Measurements from ENCODE around the gene GPC1. TPM values are rescaled to one million over a fixed set of nuclear protein-coding genes. Genes with fewer than 3 reads are reported as not detected.

The GPC1 gene
- polyA plus RNA-seq, 1 of the 3 experiments (the other 2 are of a cell fraction) = 65.5 TPM

GRCh38 chr2:240456447-240457222, 21.2 kb downstream of the GPC1 start:
- no peaks in the 10 kb centered on the region for H3K36me3 ChIP-seq (replicated peaks in 1 of 2; ENCODE audit: control insufficient read depth in 1 of 2, insufficient read depth in 2 of 2, low read length in 1 of 2)
- no peak overlapping the region for H2AFZ ChIP-seq (ENCODE audit: low read depth)
- H4K20me1 ChIP-seq (ENCODE audit: insufficient read depth) = peaks cover 58% of the 10 kb centered on the region
- no peak overlapping the region for H3K9ac ChIP-seq
- H3F3A ChIP-seq (replicated peaks; ENCODE audit: insufficient read depth) = no peaks in the 10 kb centered on the region
- H3K9me3 ChIP-seq = no peaks in the 10 kb centered on the region
- H3K79me2 ChIP-seq (ENCODE audit: insufficient read depth) = peaks cover 10% of the 10 kb centered on the region; the same call in 1 of the 2 replicates
- 92% methylated on average over 5 of the region's 17 CpGs for WGBS (ENCODE audit: low lambda C conversion rate)
- DNase-seq = no peak
- CTCF ChIA-PET = no interaction called here
- peaks cover 6 to 22% of the 10 kb centered on the region in 2 experiments; a peak in 2 of 4 replicates for H3K4me1 ChIP-seq (ENCODE audit: control insufficient read depth in 1 of 2, insufficient read depth in 2 of 2, low read depth in 1 of 2, low read length in 1 of 2)
- no peak overlapping the region for H3K27ac ChIP-seq (ENCODE audit: low read depth in 2 of 2, low read length in 1 of 2)
- H3K4me2 ChIP-seq = no peak overlapping the region
- POLR2A ChIA-PET = no interaction called here
- no peaks in the 10 kb centered on the region for H3K9me2 ChIP-seq
- no peaks in the 10 kb centered on the region for H3K27me3 ChIP-seq (ENCODE audit: insufficient read depth)
- no peak for TF ChIP-seq TEAD4 (IDR thresholded peaks at IDR 0.05; ENCODE audit: borderline replicate concordance, insufficient read depth)
- no peak for TF ChIP-seq NRF1 (IDR thresholded peaks at IDR 0.05; ENCODE audit: low read depth, low read length)
- TF ChIP-seq ELF1 (IDR thresholded peaks at IDR 0.05) = no peak
- no peak for TF ChIP-seq MXI1 (IDR thresholded peaks at IDR 0.05; ENCODE audit: low read depth, low read length)
- TF ChIP-seq GATA2 (CRISPR knock-in tag; IDR thresholded peaks at IDR 0.05) = no peak
- no peak overlapping the region for H3K4me3 ChIP-seq (ENCODE audit: low read depth in 2 of 2, low read length in 1 of 2)

DNA sequence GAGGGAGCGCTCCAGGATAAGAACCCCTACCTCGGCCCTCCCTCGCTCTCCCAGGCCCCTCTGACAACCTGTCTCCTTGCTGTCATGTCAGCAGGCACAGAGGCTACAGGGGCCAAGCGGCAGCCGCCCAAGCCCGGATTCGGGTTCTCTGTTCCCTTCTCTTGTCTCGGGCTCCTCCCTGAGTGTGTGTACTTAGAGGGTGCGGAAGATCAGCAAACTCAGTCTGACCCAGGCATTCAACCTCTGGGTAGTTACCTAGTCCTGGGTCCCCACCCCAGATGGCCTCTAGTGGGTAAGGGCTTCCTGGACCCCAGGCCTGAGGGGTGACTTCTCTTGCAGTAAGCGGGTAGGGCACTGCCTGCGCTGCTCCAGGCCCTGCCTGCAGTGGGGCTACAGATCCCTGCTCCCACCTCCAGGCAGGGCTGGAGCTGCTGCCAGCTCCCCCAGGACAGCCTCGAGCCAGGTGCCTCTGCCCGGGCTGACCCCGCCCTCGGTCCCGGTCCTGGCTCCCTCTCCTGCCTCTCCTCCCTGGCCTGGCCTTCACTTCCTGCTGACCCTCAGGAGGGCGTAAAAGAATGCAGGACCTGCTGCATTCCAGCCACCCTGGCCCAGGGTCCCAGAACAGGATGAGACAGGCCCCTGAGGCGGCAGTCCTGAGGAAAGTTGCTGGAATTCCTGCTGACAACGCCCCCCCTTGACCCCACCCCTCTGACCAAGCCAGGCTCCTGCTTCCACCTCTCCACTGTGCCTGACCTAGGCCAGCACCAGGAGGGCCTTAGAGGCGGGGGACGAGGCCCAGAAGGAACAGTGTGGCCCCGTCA, 22.0 kb downstream of the GPC1 start:
- Histone ChIP-seq H2AFZ (ENCODE audit: low read depth) (no peak overlapping the region), H3K79me2 (ENCODE audit: insufficient read depth) (peaks cover 10% of the 10 kb centered on the region; the same call in 1 of the 2 replicates), H3K9me2 (no peaks in the 10 kb centered on the region), H3K4me1 (ENCODE audit: control insufficient read depth in 1 of 2, insufficient read depth in 2 of 2, low read depth in 1 of 2, low read length in 1 of 2) (peaks cover 0 to 15% of the 10 kb centered on the region in 2 experiments; a peak in 1 of 4 replicates), H3K27me3 (ENCODE audit: insufficient read depth) (no peaks in the 10 kb centered on the region), H3K9ac (no peak overlapping the region), H3K36me3 (replicated peaks in 1 of 2; ENCODE audit: control insufficient read depth in 1 of 2, insufficient read depth in 2 of 2, low read length in 1 of 2) (peaks cover 0 to 6% of the 10 kb centered on the region in 2 experiments), H3K27ac (ENCODE audit: low read depth in 2 of 2, low read length in 1 of 2) (no peak overlapping the region), H3K9me3 (no peaks in the 10 kb centered on the region), H3K4me3 (ENCODE audit: low read depth in 2 of 2, low read length in 1 of 2) (no peak overlapping the region), H3F3A (replicated peaks; ENCODE audit: insufficient read depth) (no peaks in the 10 kb centered on the region), H3K4me2 (no peak overlapping the region), H4K20me1 (ENCODE audit: insufficient read depth) (peaks cover 52% of the 10 kb centered on the region)
- TF ChIP-seq GABPA (IDR thresholded peaks at IDR 0.05; ENCODE audit: low read depth) (no peak), NFIC (IDR thresholded peaks at IDR 0.05; ENCODE audit: borderline replicate concordance) (no peak), SMC3 (IDR thresholded peaks at IDR 0.05; ENCODE audit: low read depth, low read length) (no peak), FOXJ3 (CRISPR knock-in tag; IDR thresholded peaks at IDR 0.05) (no peak)
- ChIA-PET CTCF (interaction anchor here (1.1 to 1.2 kb wide), 2 partner anchors 21 to 694 kb away, joined by 3 read pairs; no protein-coding TSS in a partner anchor), POLR2A (no interaction called here)
- DNase-seq = no peak
- WGBS (ENCODE audit: low lambda C conversion rate) = 93% methylated on average over 11 of the region's 22 CpGs

Data from SK-N-SH (cell line).